H9 (cell line): Measurements from ENCODE around the gene HMG20B. TPM values are rescaled to one million over a fixed set of nuclear protein-coding genes. Genes with fewer than 3 reads are reported as not detected.

Experiments used
- DNase-seq: peaks from one replicate; pipeline ENCODE4 v3.0.0-alpha.2; 2017
- H2AFZ ChIP-seq: one replicate; pipeline ENCODE4 v1.6.1; 2013; ENCODE audit warnings: mild to moderate bottlenecking, low read length, control low read depth, moderate library complexity
- H2AK5ac ChIP-seq: 2 replicates; pipeline ENCODE4 v1.6.1; 2013; ENCODE audit warnings: low read length, control low read depth, mixed read lengths; ENCODE audit not compliant: insufficient read length
- H2BK120ac ChIP-seq: one replicate; pipeline ENCODE4 v1.6.1; 2013; ENCODE audit warnings: low read depth, mild to moderate bottlenecking, low read length, control low read depth, inconsistent platforms; ENCODE audit not compliant: poor library complexity, severe bottlenecking
- H2BK12ac ChIP-seq: 2 replicates; pipeline ENCODE4 v1.6.1; 2013; ENCODE audit warnings: low read length, control low read depth, mixed read lengths, low read depth; ENCODE audit not compliant: insufficient read length
- H2BK15ac ChIP-seq: 2 replicates; pipeline ENCODE4 v1.6.1; 2013; ENCODE audit warnings: low read depth, low read length, control low read depth
- H2BK20ac ChIP-seq: one replicate; pipeline ENCODE4 v1.6.1; 2013; ENCODE audit warnings: low read depth, mild to moderate bottlenecking, low read length, control low read depth, inconsistent platforms; ENCODE audit not compliant: poor library complexity, severe bottlenecking
- H2BK5ac ChIP-seq: 2 replicates; pipeline ENCODE4 v1.6.1; 2013; ENCODE audit warnings: low read length, control low read depth, mixed read lengths; ENCODE audit not compliant: insufficient read length
- H3K14ac ChIP-seq: 2 replicates; pipeline ENCODE4 v1.6.1; 2013; ENCODE audit warnings: low read length, control low read depth; ENCODE audit not compliant: insufficient read depth
- H3K18ac ChIP-seq: 2 replicates; pipeline ENCODE4 v1.6.1; 2013; ENCODE audit warnings: low read depth, mild to moderate bottlenecking, mixed read lengths, low read length, control low read depth; ENCODE audit not compliant: insufficient read length
- H3K23ac ChIP-seq: 2 replicates; pipeline ENCODE4 v1.6.1; 2013; ENCODE audit warnings: low read length, control low read depth, mixed read lengths, low read depth; ENCODE audit not compliant: insufficient read length
- H3K23me2 ChIP-seq: 2 replicates; pipeline ENCODE4 v1.6.1; 2013; ENCODE audit warnings: low read depth, mild to moderate bottlenecking, mixed read lengths, low read length, control low read depth; ENCODE audit not compliant: insufficient read length, poor library complexity, severe bottlenecking
- H3K27ac ChIP-seq: 2 replicates; pipeline ENCODE4 v1.5.1; 2013; ENCODE audit warnings: low read length, control low read depth, mixed read lengths, low read depth; ENCODE audit not compliant: insufficient read length
- H3K27me3 ChIP-seq: 2 replicates; pipeline ENCODE4 v1.6.1; 2013; ENCODE audit warnings: low read length, control low read depth, inconsistent platforms; ENCODE audit not compliant: insufficient read depth
- H3K4ac ChIP-seq: 2 replicates; pipeline ENCODE4 v1.6.1; 2013; ENCODE audit warnings: low read depth, mild to moderate bottlenecking, control low read depth, inconsistent platforms, low read length, moderate library complexity
- H3K4me1 ChIP-seq: 2 replicates; pipeline ENCODE4 v1.6.1; 2013; ENCODE audit warnings: low read length, control low read depth, inconsistent platforms; ENCODE audit not compliant: insufficient read depth
- H3K4me2 ChIP-seq: 2 replicates; pipeline ENCODE4 v1.6.1; 2013; ENCODE audit warnings: low read length, control low read depth, mixed read lengths; ENCODE audit not compliant: insufficient read length, insufficient read depth
- H3K56ac ChIP-seq: 2 replicates; pipeline ENCODE4 v1.6.1; 2013; ENCODE audit warnings: low read depth, mild to moderate bottlenecking, mixed read lengths, low read length, control low read depth; ENCODE audit not compliant: insufficient read length
- H3K79me1 ChIP-seq: 2 replicates; pipeline ENCODE4 v1.6.1; 2013; ENCODE audit warnings: low read depth, mild to moderate bottlenecking, moderate library complexity, low read length, control low read depth, inconsistent platforms; ENCODE audit not compliant: insufficient read depth, poor library complexity, severe bottlenecking
- H3K79me2 ChIP-seq: 2 replicates; pipeline ENCODE4 v1.6.1; 2013; ENCODE audit warnings: low read length, control low read depth, inconsistent platforms; ENCODE audit not compliant: insufficient read depth
- H3K9ac ChIP-seq: 2 replicates; pipeline ENCODE4 v1.6.1; 2013; ENCODE audit warnings: low read length, control low read depth, mixed read lengths; ENCODE audit not compliant: insufficient read length; ENCODE audit errors: extremely low read depth
- H3K9me3 ChIP-seq: one replicate; pipeline ENCODE4 v1.6.1; 2013; ENCODE audit warnings: low read depth, low read length, inconsistent platforms; ENCODE audit not compliant: control insufficient read depth
- H3T11ph ChIP-seq: one replicate; pipeline ENCODE4 v1.6.1; 2013; ENCODE audit warnings: mild to moderate bottlenecking, low read length, control low read depth, inconsistent platforms
- H4K20me1 ChIP-seq: one replicate; pipeline ENCODE4 v1.6.1; 2013; ENCODE audit not compliant: control insufficient read depth, insufficient read length, insufficient read depth
- H4K5ac ChIP-seq: 2 replicates; pipeline ENCODE4 v1.6.1; 2013; ENCODE audit warnings: low read depth, mild to moderate bottlenecking, mixed read lengths, low read length, control low read depth; ENCODE audit not compliant: insufficient read length
- H4K8ac ChIP-seq: replicated peaks from 2 replicates; pipeline ENCODE4 v1.6.1; 2013; ENCODE audit warnings: low read length, control low read depth, mixed read lengths, low read depth; ENCODE audit not compliant: insufficient read length
- H4K91ac ChIP-seq: 2 replicates; pipeline ENCODE4 v1.6.1; 2013; ENCODE audit warnings: low read depth, mild to moderate bottlenecking, moderate library complexity, mixed read lengths, low read length, control low read depth; ENCODE audit not compliant: insufficient read length
- H3K27ac Mint-ChIP-seq, 3 experiments: 2 replicates in 2 of 3; 3 replicates in 1 of 3; pipeline ENCODE4 v1.8.0; 2020 to 2021; ENCODE audit warnings: mixed read lengths in 3 of 3, mild to moderate bottlenecking in 1 of 3, moderate library complexity in 1 of 3
- H3K27me3 Mint-ChIP-seq: 2 replicates; pipeline ENCODE4 v1.8.0; 2021; ENCODE audit warnings: low read depth, mild to moderate bottlenecking, moderate library complexity, mixed read lengths
- H3K36me3 Mint-ChIP-seq, 3 experiments: 2 replicates in 2 of 3; 3 replicates in 1 of 3; pipeline ENCODE4 v1.8.0; 2020 to 2021; ENCODE audit warnings: low read depth in 3 of 3, mixed read lengths in 3 of 3; ENCODE audit not compliant: insufficient read depth in 1 of 3
- H3K4me1 Mint-ChIP-seq, 2 experiments: 2 replicates each; pipeline ENCODE4 v1.8.0; 2020; ENCODE audit warnings: mixed read lengths in 2 of 2
- H3K4me3 Mint-ChIP-seq, 2 experiments: 2 replicates in 1 of 2; 3 replicates in 1 of 2; pipeline ENCODE4 v1.8.0; 2020 to 2021; ENCODE audit warnings: mild to moderate bottlenecking in 2 of 2, mixed read lengths in 2 of 2, moderate library complexity in 1 of 2
- H3K9me3 Mint-ChIP-seq, 2 experiments: 2 replicates in 1 of 2; 3 replicates in 1 of 2; pipeline ENCODE4 v1.8.0; 2020; ENCODE audit warnings: mild to moderate bottlenecking in 2 of 2, mixed read lengths in 2 of 2, moderate library complexity in 1 of 2
- CTCF ChIP-seq: fragments of 200-600 bp; sonication (generic); conservative IDR thresholded peaks from 3 replicates; pipeline ENCODE4 v1.8.0; 2021; ENCODE audit warnings: antibody characterized with exemption, mild to moderate bottlenecking
- WGBS: extraction: QIAGEN DNeasy Blood & Tissue Kit; methylation state at CpG from one replicate; pipeline ENCODE4 v1.1.7; 2013; ENCODE audit warnings: missing lambda C conversion rate, low lambda C conversion rate, mixed read lengths; ENCODE audit not compliant: insufficient read length; ENCODE audit errors: extremely low coverage; 5-methylcytosine and 5-hydroxymethylcytosine counted together
- total RNA-seq: library from RNA; stranded (reverse); gene quantifications from 2 replicates; pipeline ENCODE4 v1.2.1, GENCODE V29; 2021

Gene HMG20B
- total RNA-seq, 1 experiment from 2014 or later, result 58.1 TPM

- no peaks in the 10 kb centered on the region for H3K79me1 ChIP-seq
- no peak within 1 kb of the TSS for H2BK12ac ChIP-seq
- TF ChIP-seq CTCF, result no peak
- no peak for DNase-seq
- H4K5ac ChIP-seq, result no peak within 1 kb of the TSS
- peaks cover 4% of the 10 kb centered on the region in 2 experiments for H3K9me3 Mint-ChIP-seq
- no peaks in the 10 kb centered on the region for H4K20me1 ChIP-seq
- H2AK5ac ChIP-seq, result no peak within 1 kb of the TSS
- H4K8ac ChIP-seq, result no peak within 1 kb of the TSS
- no peak within 1 kb of the TSS for H2BK15ac ChIP-seq
- no peak within 1 kb of the TSS for H2BK20ac ChIP-seq
- no peaks in the 10 kb centered on the region; a peak in 1 of 7 replicates for H3K36me3 Mint-ChIP-seq
- no peak within 1 kb of the TSS for H3K27ac Mint-ChIP-seq
- H4K91ac ChIP-seq, result no peak within 1 kb of the TSS
- no peak within 1 kb of the TSS for H2BK120ac ChIP-seq
- H2BK5ac ChIP-seq, result no peak within 1 kb of the TSS
- no peak within 1 kb of the TSS for H3K56ac ChIP-seq
- H3K4me2 ChIP-seq, result peak within 1 kb of the TSS; percentile 45
- no peaks in the 10 kb centered on the region for H3K9me3 ChIP-seq
- H2AFZ ChIP-seq, result no peak within 1 kb of the TSS
- no peak within 1 kb of the TSS for H3K23ac ChIP-seq
- peak within 1 kb of the TSS; percentile 29 to 68 for H3K4me3 Mint-ChIP-seq
- peaks cover 65% of the 10 kb centered on the region for H3K27me3 Mint-ChIP-seq
- H3K4me1 ChIP-seq, result no peaks in the 10 kb centered on the region; the same call in 1 of the 2 replicates
- no peak within 1 kb of the TSS for H3K18ac ChIP-seq
- no peaks in the 10 kb centered on the region for H3K79me2 ChIP-seq
- no peak within 1 kb of the TSS for H3T11ph ChIP-seq
- H3K27me3 ChIP-seq, result no peaks in the 10 kb centered on the region; the same call in 1 of the 2 replicates
- no peak within 1 kb of the TSS; the same call in 1 of the 2 replicates for H3K14ac ChIP-seq
- WGBS, result no CpG with 5 or more reads among the region's 84 CpGs
- H3K27ac ChIP-seq, result no peak within 1 kb of the TSS
- no peaks in the 10 kb centered on the region for H3K4me1 Mint-ChIP-seq
- H3K9ac ChIP-seq, result no peak within 1 kb of the TSS
- no peak within 1 kb of the TSS for H3K4ac ChIP-seq
- H3K23me2 ChIP-seq, result peaks cover 3% of the 10 kb centered on the region
These were observed 12.8 kb downstream of the HMG20B start, which contains the start of gene GIPC3 for GRCh38 chr19:3585301-3586126. TSS of gene GIPC3 (plus strand) at chr19:3585478. CDS start at chr19:3585598, 120 bp downstream.
